Omental fat pad (tissue), 4 donors: ENCODE data around the gene LRRC1. TPM values are rescaled to one million over a fixed set of nuclear protein-coding genes. Genes with fewer than 3 reads are reported as not detected.

Experiments
- ATAC-seq: fragments of 150-250 bp; one replicate; pipeline ENCODE4 v1.9.1; 2016; ENCODE audit warnings: mild to moderate bottlenecking, moderate library complexity; ENCODE audit not compliant: low FRiP score
- DNase-seq: peaks from one replicate; pipeline ENCODE4 v3.0.0-alpha.2; 2019; ENCODE audit warnings: low spot score
- CTCF ChIP-seq, 3 donors: fragments of 450-650 bp; IDR thresholded peaks; one replicate each; pipeline ENCODE4 v1.5.1; 2016 to 2017; ENCODE audit warnings: antibody characterized with exemption in 3 of 3, mild to moderate bottlenecking in 3 of 3, moderate library complexity in 2 of 3
- total RNA-seq, 4 donors: library from RNA; depleted of rRNA; stranded (reverse); fragments of >200 nt; gene quantifications; one replicate each; pipeline ENCODE4 v1.1.0, GENCODE V29; 2016

LRRC1 gene
- total RNA-seq, 4 donors from 2014 or later, result 10.7 to 13.5 (median 13.0) TPM

GRCh38 chr6:53932516-53932915 is 137.7 kb downstream of the LRRC1 start:
- ATAC-seq (no peak), DNase-seq (no peak)
- TF ChIP-seq CTCF (IDR thresholded peaks at IDR 0.05), result no peak

- no peak for TF ChIP-seq CTCF (IDR thresholded peaks at IDR 0.05)
- ATAC-seq (no peak), DNase-seq (no peak)
These were observed 139.2 kb downstream of the LRRC1 start for GRCh38 chr6:53934023-53934422.

- DNase-seq, result no peak
- TF ChIP-seq CTCF (IDR thresholded peaks at IDR 0.05), result no peak
- no peak for ATAC-seq
These were observed 142.7 kb downstream of the LRRC1 start for GRCh38 chr6:53937461-53937860.

GRCh38 chr6:53938810-53939209 is 144.0 kb downstream of the LRRC1 start:
- ATAC-seq (no peak), DNase-seq (no peak)
- no peak for TF ChIP-seq CTCF (IDR thresholded peaks at IDR 0.05)

GRCh38 chr6:53939830-53940229 is 145.0 kb downstream of the LRRC1 start:
- no peak for TF ChIP-seq CTCF (IDR thresholded peaks at IDR 0.05)
- ATAC-seq, result no peak

GRCh38 chr6:53943395-53943794 is 148.6 kb downstream of the LRRC1 start:
- ATAC-seq (no peak), DNase-seq (no peak)
- no peak for TF ChIP-seq CTCF (IDR thresholded peaks at IDR 0.05)

More at GRCh38 chr6:53939830-53940229, 145.0 kb downstream of the LRRC1 start:
- no peak for DNase-seq

- DNase-seq (no peak), ATAC-seq (no peak)
These were observed 149.3 kb downstream of the LRRC1 start for GRCh38 chr6:53944091-53944490.

More at GRCh38 chr6:53944091-53944490, 149.3 kb downstream of the LRRC1 start:
- no peak for TF ChIP-seq CTCF (IDR thresholded peaks at IDR 0.05)
